Astrocyte of the hippocampus (primary cell): Measurements from ENCODE around the gene FRMD4B.
A peak's percentile ranks its signal among the peaks of the same experiment; 100 is the strongest.

Experiments
- DNase-seq: peaks from one replicate; pipeline ENCODE4 v3.0.0; 2011; ENCODE audit warnings: low read depth, low spot score

The FRMD4B gene

GRCh38 chr3:69178082-69178481, 207.8 kb downstream of the FRMD4B start:
- no peak for DNase-seq

GRCh38 chr3:69174871-69175737, 210.8 kb downstream of the FRMD4B start:
- no peak for DNase-seq

GRCh38 chr3:69174445-69174844, 211.4 kb downstream of the FRMD4B start:
- DNase-seq = no peak

- no peak for DNase-seq
Observed at GRCh38 chr3:69172058-69172457, 213.8 kb downstream of the FRMD4B start.

GRCh38 chr3:69166446-69166845, 219.4 kb downstream of the FRMD4B start:
- no peak for DNase-seq

GRCh38 chr3:69165744-69166143, 220.1 kb downstream of the FRMD4B start:
- no peak for DNase-seq

- DNase-seq = no peak
Observed at GRCh38 chr3:69164296-69164695, 221.6 kb downstream of the FRMD4B start.

- DNase-seq = no peak
Observed at GRCh38 chr3:69162308-69162980, 223.4 kb downstream of the FRMD4B start.

GRCh38 chr3:69161587-69162307, 224.1 kb downstream of the FRMD4B start:
- DNase-seq = peak; percentile 65

- no peak for DNase-seq
Observed at GRCh38 chr3:69160525-69160924, 225.4 kb downstream of the FRMD4B start.

GRCh38 chr3:69160107-69160506, 225.8 kb downstream of the FRMD4B start:
- DNase-seq = no peak

- no peak for DNase-seq
Observed at GRCh38 chr3:69149586-69149985, 236.3 kb downstream of the FRMD4B start.

- DNase-seq = no peak
Observed at GRCh38 chr3:69145688-69146087, 240.2 kb downstream of the FRMD4B start.

- peak; percentile 24 for DNase-seq
Observed at GRCh38 chr3:69144631-69145245, 241.2 kb downstream of the FRMD4B start.

GRCh38 chr3:69143612-69144011, 242.3 kb downstream of the FRMD4B start:
- DNase-seq = no peak

GRCh38 chr3:69142797-69143454, 243.0 kb downstream of the FRMD4B start:
- no peak for DNase-seq

- no peak for DNase-seq
Observed at GRCh38 chr3:69142090-69142489, 243.8 kb downstream of the FRMD4B start.

GRCh38 chr3:69141313-69141712, 244.6 kb downstream of the FRMD4B start:
- no peak for DNase-seq

GRCh38 chr3:69137412-69137811, 248.5 kb downstream of the FRMD4B start:
- DNase-seq = no peak

GRCh38 chr3:69137005-69137404, 248.9 kb downstream of the FRMD4B start:
- no peak for DNase-seq

- DNase-seq = no peak
Observed at GRCh38 chr3:69130689-69131088, 255.2 kb downstream of the FRMD4B start.
